Measurements from ENCODE around the gene NBEA.

The NBEA gene

DNA sequence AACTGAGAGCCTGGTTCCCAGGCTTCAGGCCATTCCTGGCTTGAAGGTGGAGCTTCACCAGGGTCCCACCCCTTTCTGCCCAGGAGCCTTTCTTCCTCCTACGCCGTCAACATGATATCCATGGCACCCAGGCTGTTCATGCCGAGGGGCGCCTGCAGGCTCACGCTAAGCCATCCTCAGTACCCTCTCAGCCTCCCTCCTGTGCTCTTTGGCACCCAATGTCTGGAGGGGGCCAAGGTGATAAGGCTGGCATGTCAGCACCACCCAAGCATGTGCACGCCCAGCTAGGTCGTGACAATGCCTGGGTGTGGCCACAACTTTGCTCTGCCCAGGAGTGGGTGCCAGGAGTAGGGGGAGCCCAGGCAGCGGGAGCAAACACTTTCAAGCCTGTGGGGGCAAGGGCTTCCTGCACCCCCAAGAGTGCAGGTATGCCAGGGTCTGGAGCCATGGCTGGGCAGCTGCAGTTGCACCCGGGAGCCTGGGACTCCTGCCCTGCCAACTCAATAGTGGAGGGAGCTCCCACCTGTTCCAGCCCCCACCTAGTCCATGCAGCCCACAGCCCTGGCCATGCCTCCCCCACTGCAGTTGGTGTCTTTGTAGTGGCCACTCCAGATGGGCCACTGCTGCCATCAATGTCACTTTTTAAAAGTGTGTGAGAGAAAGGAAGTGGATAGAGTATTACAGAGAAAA is 314.5 kb downstream of the NBEA start:
- no peak overlapping the region for H3K4me3 ChIP-seq (ENCODE audit: low read depth, low read length)

DNA sequence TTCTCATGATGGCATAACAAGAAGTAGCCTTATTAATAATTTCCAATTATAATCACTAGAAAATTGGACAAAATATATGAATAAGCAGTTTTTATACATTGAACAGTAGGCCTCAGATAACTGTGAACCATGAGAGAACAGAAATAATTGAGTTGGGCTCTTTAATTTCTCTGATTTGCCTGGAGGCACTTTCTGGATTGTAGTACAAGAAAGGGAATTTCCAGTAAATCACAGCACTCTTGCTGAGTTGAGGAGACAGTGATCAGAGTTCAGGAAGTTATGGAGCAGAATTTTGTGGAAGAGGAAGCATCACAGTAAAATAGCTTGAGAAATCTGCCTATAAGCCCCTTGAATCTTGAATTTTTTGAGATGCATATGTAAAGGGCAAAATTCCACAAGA is 318.2 kb downstream of the NBEA start:
- H3K4me3 ChIP-seq (ENCODE audit: low read depth, low read length): no peak overlapping the region

- no peak overlapping the region for H3K4me3 ChIP-seq (ENCODE audit: low read depth, low read length)
These were observed 324.3 kb downstream of the NBEA start for GRCh38 chr13:35266412-35266811.

DNA sequence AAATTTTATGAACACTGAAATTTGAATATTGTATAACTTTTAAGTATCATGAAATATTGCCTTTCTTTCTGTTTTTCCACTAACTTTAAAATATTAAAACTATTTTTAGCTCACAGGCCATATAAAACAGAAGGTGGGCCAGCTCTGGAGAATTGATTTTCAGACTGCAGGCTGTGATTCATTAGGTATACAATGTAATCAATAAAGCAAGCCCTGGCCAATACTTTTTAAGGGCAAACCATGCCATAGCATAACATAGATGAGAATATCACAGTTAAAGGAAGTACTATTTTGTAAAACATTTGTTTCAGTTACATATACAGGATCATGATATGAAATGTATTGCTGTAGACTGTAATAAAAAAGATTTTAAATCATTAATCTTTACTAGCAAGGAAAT is 336.8 kb downstream of the NBEA start:
- no peak overlapping the region for H3K4me3 ChIP-seq (ENCODE audit: low read depth, low read length)

- H3K4me3 ChIP-seq (ENCODE audit: low read depth, low read length): no peak overlapping the region
These were observed 337.4 kb downstream of the NBEA start for GRCh38 chr13:35279500-35279899.

DNA sequence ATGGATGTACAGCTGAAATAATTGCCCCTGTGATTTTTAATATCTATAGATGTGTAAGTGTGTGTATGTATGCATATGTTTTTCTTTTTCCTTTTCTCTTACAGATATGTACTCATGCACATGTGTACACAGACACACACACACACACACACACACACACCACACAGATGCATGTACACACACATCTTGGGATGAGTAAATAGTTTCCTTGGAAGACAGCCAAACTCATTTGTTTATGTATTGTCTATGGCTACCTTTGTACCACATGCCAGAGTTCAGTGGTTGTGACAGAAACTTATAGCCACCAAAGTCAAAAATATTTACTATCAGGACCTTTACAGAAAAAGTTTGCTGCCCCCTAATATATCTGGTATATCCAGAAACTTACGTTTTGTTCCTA is 341.8 kb downstream of the NBEA start:
- no peak overlapping the region for H3K4me3 ChIP-seq (ENCODE audit: low read depth, low read length)

DNA sequence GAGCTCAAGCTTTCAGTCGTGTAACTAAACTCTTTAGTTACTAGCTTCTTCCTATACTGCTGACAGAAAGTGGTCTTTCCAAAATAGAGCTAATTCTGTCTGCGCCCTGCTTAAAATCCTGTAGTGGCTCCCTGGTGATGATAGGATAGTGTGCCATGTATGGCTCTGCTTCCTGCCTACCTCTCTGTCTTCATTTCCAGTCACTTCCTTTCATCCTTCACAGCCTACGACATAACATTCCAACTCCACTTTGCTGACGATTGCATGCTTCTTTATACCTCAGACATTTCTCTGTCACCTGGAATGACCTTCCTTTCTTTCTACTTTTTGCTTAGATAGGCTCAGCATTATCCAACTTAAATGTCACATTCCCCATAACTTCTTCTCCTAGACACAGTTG is 343.6 kb downstream of the NBEA start:
- H3K4me3 ChIP-seq (ENCODE audit: low read depth, low read length): no peak overlapping the region

DNA sequence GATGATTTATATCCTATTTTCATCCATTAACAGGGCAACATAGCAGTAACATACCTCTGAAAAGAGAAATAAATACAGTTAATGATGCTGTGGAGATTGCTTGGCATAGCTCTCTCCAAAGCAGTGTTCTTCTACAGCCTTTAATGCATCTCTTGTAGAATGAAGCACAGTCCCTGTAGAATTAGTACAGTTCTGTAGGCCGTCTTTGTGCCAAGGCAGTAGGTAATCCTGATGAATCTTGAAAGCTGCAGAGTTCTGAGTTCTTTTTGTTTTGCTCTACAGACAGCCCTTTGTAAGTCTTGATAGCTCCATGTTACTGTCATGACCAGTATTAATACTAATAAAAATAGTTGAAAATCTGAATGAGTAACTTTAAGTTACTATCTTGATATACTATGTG is 350.3 kb downstream of the NBEA start:
- no peak overlapping the region for H3K4me3 ChIP-seq (ENCODE audit: low read depth, low read length)

DNA sequence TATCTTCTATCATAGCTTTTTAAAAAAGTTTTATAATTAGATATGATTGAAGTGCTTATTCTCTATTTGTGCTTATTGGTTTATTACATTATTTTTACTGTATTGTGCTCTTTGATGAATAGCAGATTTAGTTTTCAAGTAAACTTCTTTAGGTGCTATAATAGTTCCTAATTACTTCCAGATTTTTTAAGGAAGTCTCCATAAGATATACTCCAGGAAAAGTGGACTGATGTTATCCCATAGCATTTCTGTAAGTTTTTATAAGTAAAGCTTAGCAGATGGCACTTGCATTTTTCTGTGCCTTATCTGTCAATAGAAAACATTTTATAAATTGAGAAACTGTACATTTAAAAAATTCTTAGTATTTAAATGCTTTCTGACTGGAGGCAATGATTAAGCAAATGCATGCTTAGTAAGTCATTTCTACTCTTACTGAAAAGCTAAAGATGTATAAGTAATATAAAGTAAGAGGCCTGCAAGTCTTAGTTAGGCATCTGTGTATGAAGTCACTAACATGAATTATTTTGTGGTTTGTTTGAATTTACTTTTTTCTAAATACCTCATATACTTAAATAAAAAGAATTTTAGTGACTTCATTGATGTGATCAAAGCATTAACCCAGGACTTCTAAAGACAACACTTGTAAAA is 351.6 kb downstream of the NBEA start:
- H3K4me3 ChIP-seq (ENCODE audit: low read depth, low read length): no peak overlapping the region

GRCh38 chr13:35309706-35310105 is 367.6 kb downstream of the NBEA start:
- H3K4me3 ChIP-seq (ENCODE audit: low read depth, low read length): no peak overlapping the region

- H3K4me3 ChIP-seq (ENCODE audit: low read depth, low read length): no peak overlapping the region
These were observed 390.1 kb downstream of the NBEA start for GRCh38 chr13:35332134-35332533.

- no peak overlapping the region for H3K4me3 ChIP-seq (ENCODE audit: low read depth, low read length)
These were observed 391.1 kb downstream of the NBEA start for GRCh38 chr13:35333157-35333556.

- no peak overlapping the region for H3K4me3 ChIP-seq (ENCODE audit: low read depth, low read length)
These were observed 400.4 kb downstream of the NBEA start for GRCh38 chr13:35342440-35342839.

DNA sequence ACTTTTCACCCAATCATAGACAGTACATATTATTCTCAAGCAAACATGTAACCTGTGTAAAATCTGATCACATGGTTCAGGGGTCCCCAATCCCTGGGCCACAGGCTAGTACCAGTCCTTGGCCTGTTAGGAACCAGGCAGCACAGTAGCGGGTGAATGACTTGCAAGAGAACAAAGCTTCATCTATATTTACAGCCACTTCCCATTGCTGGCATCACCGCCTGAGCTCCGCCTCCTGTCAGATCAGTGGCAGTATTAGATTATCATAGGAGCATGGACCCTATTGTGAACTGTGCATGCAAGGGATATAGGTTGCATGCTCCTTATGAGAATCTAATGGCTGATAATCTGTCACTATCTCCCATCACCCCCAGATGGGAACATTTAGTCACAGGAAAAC is 401.3 kb downstream of the NBEA start:
- no peak overlapping the region for H3K4me3 ChIP-seq (ENCODE audit: low read depth, low read length)

DNA sequence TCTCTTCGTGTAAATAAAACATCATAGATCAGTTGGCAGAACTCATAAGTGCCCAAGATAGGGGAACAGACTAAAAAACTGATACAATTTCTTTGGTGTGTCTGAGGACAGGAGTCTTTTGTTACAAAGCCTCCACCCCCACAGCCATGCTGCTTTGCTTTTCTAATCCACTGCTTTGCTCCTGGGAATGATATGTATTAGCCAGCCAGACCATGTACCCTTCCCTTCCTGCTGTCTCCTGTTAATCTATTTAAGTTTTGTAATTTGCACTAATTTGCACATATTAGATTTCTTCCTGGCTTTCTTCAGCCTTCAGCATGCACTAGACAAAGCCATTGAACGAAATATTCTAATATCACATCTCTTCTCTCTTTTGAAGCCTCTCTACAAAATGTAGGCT is 403.9 kb downstream of the NBEA start:
- H3K4me3 ChIP-seq (ENCODE audit: low read depth, low read length): no peak overlapping the region

DNA sequence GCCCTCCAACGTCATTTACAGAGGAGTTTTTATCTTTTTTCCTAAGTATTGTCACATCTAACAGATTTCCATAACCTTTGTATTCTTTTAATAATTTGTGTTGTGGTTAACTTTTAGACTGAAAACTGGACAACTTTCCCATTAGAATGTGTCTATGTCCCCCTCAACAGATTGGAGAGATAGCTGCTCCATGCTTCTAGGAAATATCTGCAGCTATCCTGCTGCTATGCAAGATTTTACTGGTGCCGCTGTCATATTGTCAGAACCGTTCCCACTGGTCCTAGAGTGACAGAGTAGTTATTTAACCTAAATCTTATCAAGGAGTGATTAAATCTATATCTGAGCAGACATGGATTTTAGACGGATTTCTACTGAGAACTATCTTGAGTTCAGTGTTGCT is 404.4 kb downstream of the NBEA start:
- no peak overlapping the region for H3K4me3 ChIP-seq (ENCODE audit: low read depth, low read length)

DNA sequence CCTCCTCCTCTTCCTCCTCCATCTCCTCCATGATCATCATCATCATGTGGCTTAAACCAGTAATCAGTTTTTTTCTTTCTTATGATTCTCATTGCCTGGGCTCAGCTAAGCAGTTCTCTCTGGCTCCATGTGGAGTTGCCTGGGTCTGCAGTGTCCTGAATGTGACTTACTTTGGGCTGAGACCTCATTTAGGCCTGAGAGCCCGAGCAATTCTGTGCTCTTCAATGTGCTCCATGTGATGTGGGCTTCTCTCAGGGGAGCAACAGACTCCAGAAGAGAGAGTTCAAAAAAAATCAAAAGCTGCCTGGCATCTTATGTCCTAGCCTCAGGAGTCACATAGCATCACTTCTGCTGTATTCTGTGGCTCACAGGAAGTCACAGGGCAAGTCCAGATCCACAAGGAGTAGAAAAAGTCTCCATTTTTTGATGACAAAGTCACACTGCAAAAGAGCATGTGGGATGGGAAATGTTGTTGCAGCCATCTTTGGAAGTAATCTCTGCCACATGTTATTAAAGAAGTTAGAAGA is 405.7 kb downstream of the NBEA start:
- no peak overlapping the region for H3K4me3 ChIP-seq (ENCODE audit: low read depth, low read length)

GRCh38 chr13:35349052-35349451 is 407.0 kb downstream of the NBEA start:
- H3K4me3 ChIP-seq (ENCODE audit: low read depth, low read length): no peak overlapping the region

DNA sequence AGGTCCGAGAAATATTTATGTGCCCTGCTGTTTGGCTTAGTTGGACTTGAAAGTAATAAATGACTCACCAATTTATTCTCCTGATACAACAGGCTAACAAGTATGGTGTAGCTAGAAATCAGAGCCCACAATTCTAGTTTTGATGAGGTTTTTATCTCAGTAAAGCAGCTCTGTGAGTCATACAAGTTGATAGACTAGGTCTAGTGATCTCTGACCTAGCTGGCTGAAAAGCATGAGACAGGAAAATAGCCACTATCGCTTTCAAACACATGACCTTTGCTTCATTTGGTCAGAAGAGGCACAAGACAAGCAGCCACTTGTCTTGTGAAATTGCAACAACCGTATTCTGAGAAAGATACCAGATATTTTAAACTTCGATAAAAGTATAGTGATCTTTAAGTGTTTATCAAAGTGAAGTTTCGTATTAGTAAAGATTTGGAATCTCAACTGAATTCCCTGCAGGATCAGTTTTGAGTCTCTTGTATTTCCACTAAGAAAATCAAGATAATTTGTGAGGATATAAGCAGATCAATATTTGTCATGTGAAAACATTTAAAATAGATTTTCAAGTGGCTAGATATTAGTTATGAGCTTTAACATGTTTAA is 407.7 kb downstream of the NBEA start:
- H3K4me3 ChIP-seq (ENCODE audit: low read depth, low read length): no peak overlapping the region

DNA sequence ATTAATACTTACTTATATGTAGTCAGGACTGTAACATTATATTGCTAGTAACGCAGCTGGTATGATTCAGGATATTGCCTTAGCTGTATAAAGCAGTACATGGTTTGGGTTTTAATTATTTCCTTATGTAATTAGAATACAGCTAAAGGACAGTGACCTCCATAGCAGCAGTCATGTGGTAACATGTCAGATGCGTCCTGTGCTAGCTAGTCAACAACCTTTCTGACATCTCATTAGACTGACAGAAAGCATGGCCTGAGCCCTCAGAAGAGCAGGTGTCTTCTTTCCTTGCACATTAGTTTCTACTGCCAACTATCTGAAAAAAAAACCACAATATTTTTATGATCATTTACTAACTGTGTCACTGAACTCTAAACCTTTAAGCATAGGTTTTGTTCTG is 412.2 kb downstream of the NBEA start:
- H3K4me3 ChIP-seq (ENCODE audit: low read depth, low read length): no peak overlapping the region

DNA sequence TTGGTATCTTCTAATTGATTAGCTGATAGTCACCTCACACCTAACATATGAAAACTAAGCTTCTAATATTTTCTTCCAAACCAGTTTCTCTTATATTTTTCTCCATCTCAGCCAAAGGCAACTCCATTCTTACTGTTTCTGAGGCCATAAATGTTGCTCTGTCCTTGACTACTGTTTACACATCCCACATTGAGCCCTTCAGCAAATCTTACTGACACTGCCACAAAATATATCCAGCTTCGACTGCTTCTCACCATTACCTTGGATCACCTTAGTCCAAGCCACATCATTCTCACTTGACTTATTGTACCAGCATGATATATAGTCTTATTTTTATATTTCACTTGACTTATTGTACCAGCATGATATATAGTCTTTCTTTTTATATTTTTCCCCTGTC is 412.8 kb downstream of the NBEA start:
- no peak overlapping the region for H3K4me3 ChIP-seq (ENCODE audit: low read depth, low read length)

GRCh38 chr13:35356572-35356971 is 414.5 kb downstream of the NBEA start:
- no peak overlapping the region for H3K4me3 ChIP-seq (ENCODE audit: low read depth, low read length)
